H7 (cell line): ENCODE results near the gene SLC6A12. TPM values are rescaled to one million over a fixed set of nuclear protein-coding genes. Genes with fewer than 3 reads are reported as not detected.

Experiments
- DNase-seq: peaks from one replicate; pipeline ENCODE4 v3.0.0; 2012
- H3K27me3 ChIP-seq: 2 replicates; pipeline ENCODE4 v1.6.0; 2011; ENCODE audit warnings: mild to moderate bottlenecking, low read length; ENCODE audit not compliant: control insufficient read depth, insufficient read depth
- H3K36me3 ChIP-seq: replicated peaks from 2 replicates; pipeline ENCODE4 v1.5.1; 2011; ENCODE audit warnings: low read length; ENCODE audit not compliant: control insufficient read depth, insufficient read depth
- H3K4me3 ChIP-seq: 2 replicates; pipeline ENCODE4 v1.5.1; 2011; ENCODE audit warnings: low read depth, mild to moderate bottlenecking, control low read depth, low read length, moderate library complexity; ENCODE audit not compliant: insufficient read depth
- total RNA-seq: library from RNA; depleted of rRNA; stranded (reverse); fragments of >200 nt; shearing (Covaris generic); gene quantifications from 2 replicates; pipeline ENCODE4 v1.2.3, GENCODE V29; 2014

Gene SLC6A12
- total RNA-seq, 1 experiment from 2014 or later: 0.31 TPM

DNA sequence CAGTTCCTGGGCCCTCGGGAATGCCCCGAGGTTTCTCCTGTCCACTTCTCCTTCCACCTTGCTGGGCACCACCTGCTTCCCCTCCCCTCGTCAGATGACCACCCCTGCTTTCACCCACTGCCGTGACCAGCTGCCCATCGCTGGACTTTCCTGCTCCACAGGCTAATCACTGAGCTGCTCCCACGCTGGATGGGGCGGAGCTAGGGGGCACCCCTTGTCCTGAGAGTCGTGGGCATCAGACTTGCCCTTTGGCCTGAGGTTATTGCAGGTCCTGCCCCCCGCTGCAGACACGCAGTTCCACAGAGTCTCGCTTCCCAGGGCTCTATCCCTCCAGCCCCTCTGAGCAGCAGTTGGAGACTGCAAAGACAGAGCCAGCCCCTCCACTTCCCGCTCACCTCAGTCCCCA lies 427 bp downstream of the SLC6A12 start:
- no peak for DNase-seq
- H3K4me3 ChIP-seq: no peak overlapping the region
- H3K36me3 ChIP-seq: no peaks in the 10 kb centered on the region
- H3K27me3 ChIP-seq: peaks cover 22% of the 10 kb centered on the region

DNA sequence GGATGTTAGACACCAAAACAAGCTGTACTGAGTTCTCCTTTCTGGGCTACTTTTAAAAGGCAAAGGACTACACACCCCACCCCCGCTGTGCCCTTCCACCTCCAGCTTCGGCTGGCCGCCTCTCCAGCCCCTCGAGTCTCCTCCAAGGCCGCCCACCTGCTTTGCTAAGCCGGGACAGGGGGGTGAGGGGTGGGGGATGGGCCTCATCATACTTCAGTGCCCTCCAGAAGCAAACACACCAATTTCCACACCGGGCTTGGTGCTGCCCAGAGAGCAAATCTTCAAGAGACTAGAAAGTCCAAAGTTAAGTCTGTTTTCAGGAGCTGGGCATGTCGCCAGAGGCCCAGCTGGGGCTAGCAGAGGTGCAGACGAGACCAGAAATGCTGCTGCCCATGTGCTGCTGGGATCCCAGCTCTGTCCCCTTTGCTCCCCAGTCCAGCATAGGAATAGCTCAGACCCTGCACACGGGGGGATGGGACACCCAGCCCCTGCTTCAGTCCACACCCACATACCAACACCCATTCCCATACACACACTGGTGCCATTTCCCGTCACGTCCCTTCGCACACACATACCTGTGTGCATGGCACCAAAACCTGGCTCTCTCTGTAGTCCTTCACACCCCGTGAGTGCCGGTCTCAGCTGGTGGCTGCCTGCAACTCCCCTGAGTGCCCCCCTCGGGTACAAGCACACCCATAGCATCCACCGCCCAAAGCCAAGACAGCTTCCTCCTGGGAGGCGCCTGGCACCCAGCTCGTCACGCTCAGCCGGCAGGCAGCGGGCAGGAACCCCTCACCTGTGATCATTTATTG lies 1.0 kb downstream of the SLC6A12 start:
- Histone ChIP-seq H3K36me3 (no peaks in the 10 kb centered on the region), H3K27me3 (peaks cover 22% of the 10 kb centered on the region), H3K4me3 (no peak overlapping the region)
- no peak for DNase-seq

GRCh38 chr12:212415-212714 lies 1.6 kb downstream of the SLC6A12 start:
- Histone ChIP-seq H3K27me3 (peaks cover 25% of the 10 kb centered on the region), H3K4me3 (no peak overlapping the region), H3K36me3 (no peaks in the 10 kb centered on the region)
- no peak for DNase-seq

GRCh38 chr12:211639-212414 lies 2.1 kb downstream of the SLC6A12 start:
- no peak for DNase-seq
- H3K27me3 ChIP-seq: peaks cover 25% of the 10 kb centered on the region
- no peak overlapping the region for H3K4me3 ChIP-seq
- H3K36me3 ChIP-seq: no peaks in the 10 kb centered on the region

DNA sequence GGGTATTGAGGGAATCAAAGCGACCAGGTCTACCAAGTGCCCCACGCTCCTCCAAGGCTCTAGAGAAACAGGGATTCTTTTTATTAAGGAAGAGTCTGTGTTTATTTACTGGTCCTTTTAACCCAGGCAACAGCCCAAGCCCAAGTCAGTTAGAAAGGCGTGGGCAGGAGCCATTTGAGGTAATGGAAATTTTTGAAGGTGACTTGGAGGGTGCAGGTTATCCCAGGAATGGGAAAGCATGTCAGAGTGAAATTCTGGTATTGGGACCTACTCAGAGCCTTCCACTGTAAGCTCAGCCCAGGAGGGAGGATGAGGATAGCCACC lies 2.9 kb downstream of the SLC6A12 start:
- Histone ChIP-seq H3K27me3 (peaks cover 25% of the 10 kb centered on the region), H3K36me3 (no peaks in the 10 kb centered on the region), H3K4me3 (no peak overlapping the region)
- DNase-seq: no peak

DNA sequence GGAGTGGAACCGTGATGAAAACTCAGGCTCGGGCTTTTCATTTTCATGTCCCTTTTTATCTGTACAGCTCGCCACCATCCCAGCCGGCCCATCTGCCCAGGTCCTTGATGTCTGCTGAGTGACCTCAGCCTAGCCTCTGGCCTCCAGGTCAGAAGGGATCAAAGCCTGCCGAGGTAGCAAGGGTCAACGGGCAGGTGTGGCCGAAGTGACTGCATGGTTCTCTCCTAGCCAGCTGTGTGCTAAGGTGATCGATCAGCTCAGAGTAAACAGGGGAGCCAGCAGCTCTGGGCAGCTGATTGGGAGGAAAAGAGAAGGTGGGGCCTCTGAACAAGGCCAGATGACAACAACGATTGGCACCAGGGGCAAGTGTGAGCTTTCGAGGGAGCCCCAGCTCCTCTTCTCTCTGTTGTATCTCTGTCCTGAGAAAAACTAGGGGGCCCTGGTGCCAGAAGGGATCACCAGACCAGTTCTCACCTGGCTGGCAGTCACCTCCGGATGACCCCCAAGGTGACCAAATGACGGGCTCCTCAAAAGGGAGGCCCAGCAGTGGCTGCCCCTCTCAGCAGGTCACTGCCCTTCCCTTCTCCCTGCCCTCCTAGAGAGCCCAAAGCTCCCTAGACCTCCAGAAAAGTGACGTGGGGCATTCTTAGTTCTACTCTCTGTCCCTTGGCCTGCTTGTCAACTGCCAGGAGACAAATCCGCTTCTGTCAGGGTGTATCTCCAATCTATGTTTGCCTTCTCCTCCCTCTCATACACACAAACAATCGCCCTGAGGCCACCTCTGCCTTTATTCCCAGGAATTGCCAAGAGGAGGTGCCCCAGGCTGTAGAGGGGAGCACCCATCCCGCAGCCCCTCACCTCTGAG lies 3.4 kb downstream of the SLC6A12 start:
- Histone ChIP-seq H3K36me3 (no peaks in the 10 kb centered on the region), H3K27me3 (peaks cover 26% of the 10 kb centered on the region), H3K4me3 (no peak overlapping the region)
- DNase-seq: no peak

- Histone ChIP-seq H3K4me3 (no peak overlapping the region), H3K27me3 (peaks cover 28% of the 10 kb centered on the region), H3K36me3 (no peaks in the 10 kb centered on the region)
- no peak for DNase-seq
Measured at GRCh38 chr12:209851-210250, 4.1 kb downstream of the SLC6A12 start.

- Histone ChIP-seq H3K4me3 (no peak overlapping the region), H3K27me3 (peaks cover 32% of the 10 kb centered on the region), H3K36me3 (no peaks in the 10 kb centered on the region)
- DNase-seq: no peak
Measured at GRCh38 chr12:209246-209645, 4.7 kb downstream of the SLC6A12 start.

GRCh38 chr12:208813-209212 lies 5.1 kb downstream of the SLC6A12 start:
- H3K36me3 ChIP-seq: no peaks in the 10 kb centered on the region
- DNase-seq: no peak
- peaks cover 33% of the 10 kb centered on the region for H3K27me3 ChIP-seq
- no peak overlapping the region for H3K4me3 ChIP-seq

- peaks cover 33% of the 10 kb centered on the region for H3K27me3 ChIP-seq
- no peak for DNase-seq
- no peak overlapping the region for H3K4me3 ChIP-seq
- no peaks in the 10 kb centered on the region for H3K36me3 ChIP-seq
Measured at GRCh38 chr12:207804-208203, 6.2 kb downstream of the SLC6A12 start.

- no peak overlapping the region for H3K4me3 ChIP-seq
- no peaks in the 10 kb centered on the region for H3K36me3 ChIP-seq
- DNase-seq: no peak
- peaks cover 38% of the 10 kb centered on the region for H3K27me3 ChIP-seq
Measured at GRCh38 chr12:206746-207440, 7.1 kb downstream of the SLC6A12 start.

- H3K27me3 ChIP-seq: peaks cover 45% of the 10 kb centered on the region
- H3K4me3 ChIP-seq: no peak overlapping the region
- DNase-seq: no peak
- no peaks in the 10 kb centered on the region for H3K36me3 ChIP-seq
Measured at GRCh38 chr12:205026-205425, 8.9 kb downstream of the SLC6A12 start.

GRCh38 chr12:204261-204678 lies 9.7 kb downstream of the SLC6A12 start:
- Histone ChIP-seq H3K27me3 (peaks cover 48% of the 10 kb centered on the region), H3K36me3 (no peaks in the 10 kb centered on the region), H3K4me3 (peak overlapping the region; percentile 62)
- peak; percentile 60 for DNase-seq
